Stimulated activated CD4-positive, alpha-beta T cell treated with anti-CD3 and anti-CD28 coated beads, TNF-alpha, amount 100 ng/mL, for 4 hours (primary cell): ENCODE measurements around the gene BICD1.
"Not testable (repeated sequence)": the region's sequence is repeated elsewhere in the genome, so short reads cannot be mapped to it uniquely, and the experiment has no call there.

Source experiments
- DNase-seq, 3 experiments: peaks; one replicate each; pipeline ENCODE4 v3.0.0-alpha.2; 2020; ENCODE audit warnings: low read depth in 3 of 3

BICD1 gene

GRCh38 chr12:32196250-32197198 lies 89.9 kb downstream of the BICD1 start:
- DNase-seq, result no peak

GRCh38 chr12:32197421-32197820 lies 90.8 kb downstream of the BICD1 start:
- no peak for DNase-seq

GRCh38 chr12:32198555-32198954 lies 91.9 kb downstream of the BICD1 start:
- DNase-seq, result no peak

- DNase-seq, result no peak
Observed at GRCh38 chr12:32201096-32201495, 94.4 kb downstream of the BICD1 start.

GRCh38 chr12:32201976-32202375 lies 95.3 kb downstream of the BICD1 start:
- no peak for DNase-seq

GRCh38 chr12:32205731-32206130 lies 99.1 kb downstream of the BICD1 start:
- DNase-seq, result no peak

- no peak for DNase-seq
Observed at GRCh38 chr12:32208355-32208754, 101.7 kb downstream of the BICD1 start.

- DNase-seq, result no peak
Observed at GRCh38 chr12:32211066-32211899, 104.6 kb downstream of the BICD1 start.

- no peak for DNase-seq
Observed at GRCh38 chr12:32211900-32212156, 105.2 kb downstream of the BICD1 start.

- DNase-seq, result no peak
Observed at GRCh38 chr12:32214723-32215122, 108.1 kb downstream of the BICD1 start.

GRCh38 chr12:32217354-32218310 lies 111.0 kb downstream of the BICD1 start:
- no peak for DNase-seq

GRCh38 chr12:32223941-32224340 lies 117.3 kb downstream of the BICD1 start:
- DNase-seq, result no peak

- DNase-seq, result no peak
Observed at GRCh38 chr12:32226768-32227167, 120.1 kb downstream of the BICD1 start.

GRCh38 chr12:32229971-32230612 lies 123.4 kb downstream of the BICD1 start:
- no peak for DNase-seq

- no peak for DNase-seq
Observed at GRCh38 chr12:32230613-32230993, 124.0 kb downstream of the BICD1 start.

GRCh38 chr12:32231361-32231760 lies 124.7 kb downstream of the BICD1 start:
- not testable (repeated sequence) for DNase-seq

- DNase-seq, result no peak
Observed at GRCh38 chr12:32233568-32233967, 126.9 kb downstream of the BICD1 start.

- DNase-seq, result no peak
Observed at GRCh38 chr12:32235251-32235650, 128.6 kb downstream of the BICD1 start.

- DNase-seq, result no peak
Observed at GRCh38 chr12:32240162-32240561, 133.5 kb downstream of the BICD1 start.

GRCh38 chr12:32240831-32241230 lies 134.2 kb downstream of the BICD1 start:
- no peak for DNase-seq

- DNase-seq, result no peak
Observed at GRCh38 chr12:32242641-32243040, 136.0 kb downstream of the BICD1 start.
